Heart right ventricle (tissue), 16 donors: Measurements from ENCODE around the gene ESPNL. TPM values are rescaled to one million over a fixed set of nuclear protein-coding genes. Genes with fewer than 3 reads are reported as not detected.

ENCODE experiments used
- ATAC-seq, 8 donors: fragments of 200-7000 bp; cut with Tn5 transposase; one replicate each; pipeline ENCODE4 v1.9.1; 2020; ENCODE audit warnings: mild to moderate bottlenecking in 8 of 8, moderate library complexity in 8 of 8, moderate number of reproducible peaks in 1 of 8
- DNase-seq, 2 donors: peaks; one replicate each; pipeline ENCODE4 v3.0.0-alpha.2; 2020
- H3K27ac ChIP-seq, 10 donors: fragments of 200-600 bp; sonication (generic) in 2 of 10; one replicate each; pipeline versions ENCODE4 v1.5.0 to v1.8.0; 2020 to 2022; ENCODE audit warnings: mild to moderate bottlenecking in 3 of 10
- H3K27me3 ChIP-seq, 7 donors: fragments of 200-600 bp; one replicate each; pipeline ENCODE4 v1.8.0; 2021 to 2022; ENCODE audit warnings: mild to moderate bottlenecking in 2 of 7
- H3K36me3 ChIP-seq, 9 donors: fragments of 200-600 bp; sonication (generic) in 1 of 9; one replicate each; pipeline versions ENCODE4 v1.5.0 to v1.8.0; 2020 to 2022; ENCODE audit warnings: mild to moderate bottlenecking in 2 of 9
- H3K4me1 ChIP-seq, 9 donors: fragments of 200-600 bp; sonication (generic) in 1 of 9; one replicate each; pipeline versions ENCODE4 v1.5.0 to v1.8.0; 2020 to 2022; ENCODE audit warnings: mild to moderate bottlenecking in 4 of 9
- H3K4me3 ChIP-seq, 10 donors: fragments of 200-600 bp; sonication (generic) in 2 of 10; one replicate each; pipeline versions ENCODE4 v1.5.0 to v1.8.0; 2020 to 2022; ENCODE audit warnings: mild to moderate bottlenecking in 7 of 10, moderate library complexity in 2 of 10
- H3K9me3 ChIP-seq, 11 donors: fragments of 200-600 bp in 10 of 11; sonication (generic) in 2 of 11; one replicate each; pipeline versions ENCODE4 v1.5.0 to v1.8.0; 2013 to 2022; ENCODE audit warnings: mild to moderate bottlenecking in 2 of 11, control low read depth in 1 of 11, moderate library complexity in 1 of 11
- CTCF ChIP-seq, 9 donors: fragments of 200-600 bp; sonication (generic) in 2 of 9; IDR thresholded peaks; one replicate each; pipeline versions ENCODE4 v1.5.0 to v1.8.0; 2021 to 2022; ENCODE audit warnings: antibody characterized with exemption in 9 of 9, mild to moderate bottlenecking in 5 of 9, moderate library complexity in 1 of 9
- WGBS, 2 donors: extraction: QIAGEN DNeasy Blood & Tissue Kit; methylation state at CpG; one replicate each; pipeline ENCODE4 v1.1.7; 2013; ENCODE audit warnings: inconsistent platforms in 1 of 2; 5-methylcytosine and 5-hydroxymethylcytosine counted together
- intact Hi-C, 10 donors: fragments of 100-400 bp; cut with DNase I; formaldehyde crosslinking; loops; one replicate each; pipeline versions ENCODE4 v1.11.1 to v1.14.2; 2022
- polyA plus RNA-seq, 2 donors: library from polyadenylated mRNA; stranded (reverse); fragments of 200-250 nt; gene quantifications; one replicate each; pipeline ENCODE4 v1.2.3, GENCODE V29; 2013
- total RNA-seq, 10 donors: library from RNA; stranded (reverse); fragmentation: NEBNext Ultra II Directional in 3 of 10; extraction: Animal tissue kit (Norgen Biotek cat#: 25700) in 3 of 10; gene quantifications; one replicate each; pipeline versions ENCODE4 v1.2.1 to v1.2.4, GENCODE V29; 2021 to 2023
- donor health status: Arrhythmogenic right ventricular cardiomyopathy.
- donor health status: ischemic (EF 13 %, LVEDD 7.1; RV severe dilation, severe dysfunction).
- donor health status: healthy with polysubstance abuse.
- donor health status: DM: no; HTN: yes; CAD: no.
- donor health status: DM: no; HTN: no; CAD: no.
- donor health status: ischemic (EF 25% LVEDD 6.9; RV normal size, moderate dysfunction).
- donor health status: ischemic (EF 25% LVEDD 5.7; RV mildly dilated, moderate dysfunction).
- donor health status: healthy.
- donor health status: DM: yes; HTN: yes; CAD: no.
- donor health status: Ischemic cardiomyopathy.
- donor health status: ischemic (EF 35%, LVEDD 5.7; RV mildly dilated, moderate dysfunction).
- donor health status: nonischemic (EF 11% LVEDD 7.7; RV severe dilation, severe dysfunction).
- donor health status: DM: yes; HTN: yes; CAD: no.
- donor health status: PGD.
- donor health status: ischemic (EF 29% LVEDD 5.4; RV normal size, mild dysfunction).
- donor health status: nonischemic (EF 23%, LVEDD 6.1; RV moderate dilation, normal function).

ESPNL gene
- total and polyA plus RNA-seq, 12 donors = 0.01 to 1.7 (median 0.33) TPM; not detected in 2

- DNase-seq = peak in 1 of 2 donors; percentile 23
- Histone ChIP-seq H3K4me1 (peaks cover 2 to 25% (median 17%) of the 10 kb centered on the region in 9 donors), H3K36me3 (peaks cover 0 to 24% (median 0%) of the 10 kb centered on the region in 9 donors), H3K9me3 (no peaks in the 10 kb centered on the region), H3K27me3 (no peaks in the 10 kb centered on the region), H3K27ac (peak overlapping the region in 9 of 10 donors; percentile 29 to 96 (median 88)), H3K4me3 (peak overlapping the region; percentile 51 to 95 (median 81))
- WGBS, 2 donors = 2 to 4% methylated on average over 29 of the region's 29 CpGs
- no peak for TF ChIP-seq CTCF (IDR thresholded peaks at IDR 0.05)
- intact Hi-C loops = loop anchor here in 4 of 10 donors (5.0 to 10.0 kb wide), 4 partner anchors 81 to 207 kb away; partner anchors contain the start of genes UBE2F (in 3 of the 4) and RAMP1 (in 1 of the 4)
- no peak for ATAC-seq
These were observed 38.6 kb upstream of the ESPNL start for GRCh38 chr2:238061315-238062202.

DNA sequence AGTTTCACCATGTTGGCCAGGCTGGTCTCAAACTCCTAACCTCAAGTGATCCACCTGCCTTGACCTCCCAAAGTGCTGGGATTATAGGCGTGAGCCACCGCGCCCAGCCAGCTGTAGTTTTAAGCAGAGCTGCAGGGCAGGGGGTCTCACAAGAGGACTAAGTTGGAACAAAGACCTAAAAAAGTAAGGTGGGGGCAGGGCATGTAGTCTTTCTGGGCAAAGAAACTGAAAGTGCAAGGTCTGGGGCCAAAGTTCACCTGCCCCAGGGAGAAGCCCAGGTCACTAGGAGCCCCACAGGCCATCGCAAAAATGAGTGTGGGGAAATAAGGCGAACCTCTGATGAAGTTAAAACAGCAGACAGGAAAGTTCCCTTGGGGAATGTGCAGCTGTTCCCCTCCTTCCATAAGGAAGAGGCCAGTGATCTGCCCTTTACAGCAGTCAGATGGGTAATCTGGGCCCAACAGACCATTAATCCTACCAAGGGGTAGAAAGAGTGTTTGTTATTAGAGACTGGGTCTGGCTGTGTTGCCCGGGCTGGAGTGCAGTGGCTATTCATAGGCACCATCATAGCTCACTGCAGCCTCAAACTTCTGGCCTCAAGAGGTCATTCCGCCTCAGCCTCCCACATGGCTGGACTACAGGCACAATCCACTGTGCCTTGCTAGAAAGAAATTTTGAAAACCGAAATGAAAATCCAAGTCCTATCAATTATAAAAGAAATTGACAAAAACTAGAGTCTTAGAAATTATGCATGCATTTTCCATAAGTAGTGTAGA, 36.5 kb upstream of the ESPNL start:
- H3K27ac ChIP-seq = no peak overlapping the region
- no peaks in the 10 kb centered on the region for H3K27me3 ChIP-seq
- H3K4me1 ChIP-seq = peaks cover 2 to 25% (median 17%) of the 10 kb centered on the region in 9 donors
- ATAC-seq (no peak), DNase-seq (no peak)
- H3K36me3 ChIP-seq = peaks cover 0 to 42% (median 5%) of the 10 kb centered on the region in 9 donors
- no peak overlapping the region for H3K4me3 ChIP-seq
- no peaks in the 10 kb centered on the region for H3K9me3 ChIP-seq
- intact Hi-C loops = loop anchor here in 4 of 10 donors (5.0 to 10.0 kb wide), 4 partner anchors 79 to 209 kb away; partner anchors contain the start of genes UBE2F (in 3 of the 4) and RAMP1 (in 1 of the 4)
- TF ChIP-seq CTCF (IDR thresholded peaks at IDR 0.05) = no peak
- 92 to 94% methylated on average over 8 of the region's 8 CpGs for WGBS, 2 donors

DNA sequence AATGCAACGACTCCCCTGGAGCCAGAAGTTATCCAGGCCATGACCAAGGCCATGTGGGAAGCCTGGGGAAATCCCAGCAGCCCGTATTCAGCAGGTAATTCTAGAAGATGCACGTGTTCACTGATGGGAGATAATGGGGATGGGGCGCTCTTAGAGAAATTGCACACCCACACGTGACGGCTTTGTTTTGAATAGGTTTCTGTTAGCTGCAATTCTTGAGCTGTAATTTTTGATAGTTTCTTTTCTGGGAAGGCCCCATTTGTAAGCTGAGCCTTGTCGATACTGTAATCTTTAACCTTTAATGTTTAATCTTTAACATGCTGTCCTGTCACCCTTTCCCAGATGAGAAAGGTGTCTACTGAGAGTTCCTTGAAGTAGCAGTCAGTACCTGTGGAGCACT, 35.8 kb upstream of the ESPNL start:
- ATAC-seq (no peak), DNase-seq (no peak)
- H3K4me3 ChIP-seq = no peak overlapping the region
- TF ChIP-seq CTCF (IDR thresholded peaks at IDR 0.05) = no peak
- H3K27me3 ChIP-seq = no peaks in the 10 kb centered on the region
- H3K27ac ChIP-seq = no peak overlapping the region
- intact Hi-C loops = loop anchor here in 4 of 10 donors (5.0 to 10.0 kb wide), 4 partner anchors 78 to 210 kb away; partner anchors contain the start of genes UBE2F (in 3 of the 4) and RAMP1 (in 1 of the 4)
- WGBS, 2 donors = 90% methylated on average over 7 of the region's 7 CpGs
- no peaks in the 10 kb centered on the region for H3K9me3 ChIP-seq
- H3K4me1 ChIP-seq = peaks cover 2 to 23% (median 15%) of the 10 kb centered on the region in 9 donors
- H3K36me3 ChIP-seq = peaks cover 0 to 49% (median 11%) of the 10 kb centered on the region in 9 donors
